Left lung (tissue), 10 donors: ENCODE data around the gene STXBP4. TPM values are rescaled to one million over a fixed set of nuclear protein-coding genes. Genes with fewer than 3 reads are reported as not detected.
A peak's percentile ranks its signal among the peaks of the same experiment; 100 is the strongest.

Experiments
- ATAC-seq: fragments of 200-7000 bp; cut with Tn5 transposase; one replicate; pipeline ENCODE4 v1.9.1; 2020; ENCODE audit warnings: moderate library complexity
- DNase-seq, 4 donors: peaks; one replicate each; pipeline ENCODE4 v3.0.0-alpha.2; 2013 to 2020
- H3K27ac ChIP-seq, 2 donors: fragments of 200-600 bp; sonication (generic) in 1 of 2; one replicate each; pipeline versions ENCODE4 v1.5.0 to v1.8.0; 2020 to 2021
- H3K27me3 ChIP-seq, 2 donors: fragments of 200-600 bp; sonication (generic) in 1 of 2; one replicate each; pipeline versions ENCODE4 v1.5.0 to v1.8.0; 2020 to 2021
- H3K36me3 ChIP-seq, 2 donors: fragments of 200-600 bp; sonication (generic) in 1 of 2; one replicate each; pipeline versions ENCODE4 v1.5.0 to v1.8.0; 2020 to 2021
- H3K4me1 ChIP-seq, 2 donors: fragments of 200-600 bp; one replicate each; pipeline ENCODE4 v1.8.0; 2021
- H3K4me3 ChIP-seq, 2 donors: fragments of 200-600 bp; sonication (generic) in 1 of 2; one replicate each; pipeline versions ENCODE4 v1.5.0 to v1.8.0; 2020 to 2021; ENCODE audit warnings: mild to moderate bottlenecking in 1 of 2
- H3K9me3 ChIP-seq, 2 donors: fragments of 200-600 bp; sonication (generic) in 1 of 2; one replicate each; pipeline versions ENCODE4 v1.5.0 to v1.8.0; 2020 to 2021
- CTCF ChIP-seq, 2 donors: fragments of 200-600 bp; sonication (generic) in 1 of 2; IDR thresholded peaks; one replicate each; pipeline versions ENCODE4 v1.5.0 to v1.8.0; 2021; ENCODE audit warnings: antibody characterized with exemption in 2 of 2
- intact Hi-C, 2 donors: fragments of 100-400 bp; cut with DNase I; formaldehyde crosslinking; loops; one replicate each; pipeline versions ENCODE4 v1.11.2 to v1.14.2; 2022
- polyA plus RNA-seq, 6 donors: library from polyadenylated mRNA; unstranded; fragments of 120-200 nt; gene quantifications; one replicate each; pipeline ENCODE4 v1.2.1, GENCODE V29; 2013; ENCODE audit not compliant: insufficient read length in 6 of 6
- total RNA-seq, 2 donors: library from RNA; stranded (reverse); fragmentation: NEBNext Ultra II Directional; extraction: Animal tissue kit (Norgen Biotek cat#: 25700); gene quantifications; one replicate each; pipeline ENCODE4 v1.2.1, GENCODE V29; 2021
- donor health status: DM: no; HTN: yes; CAD: no.
- donor health status: DM: no; HTN: no; CAD: no.

The STXBP4 gene
- total and polyA plus RNA-seq, 8 donors, result 12.7 to 22.0 (median 15.5) TPM

DNA sequence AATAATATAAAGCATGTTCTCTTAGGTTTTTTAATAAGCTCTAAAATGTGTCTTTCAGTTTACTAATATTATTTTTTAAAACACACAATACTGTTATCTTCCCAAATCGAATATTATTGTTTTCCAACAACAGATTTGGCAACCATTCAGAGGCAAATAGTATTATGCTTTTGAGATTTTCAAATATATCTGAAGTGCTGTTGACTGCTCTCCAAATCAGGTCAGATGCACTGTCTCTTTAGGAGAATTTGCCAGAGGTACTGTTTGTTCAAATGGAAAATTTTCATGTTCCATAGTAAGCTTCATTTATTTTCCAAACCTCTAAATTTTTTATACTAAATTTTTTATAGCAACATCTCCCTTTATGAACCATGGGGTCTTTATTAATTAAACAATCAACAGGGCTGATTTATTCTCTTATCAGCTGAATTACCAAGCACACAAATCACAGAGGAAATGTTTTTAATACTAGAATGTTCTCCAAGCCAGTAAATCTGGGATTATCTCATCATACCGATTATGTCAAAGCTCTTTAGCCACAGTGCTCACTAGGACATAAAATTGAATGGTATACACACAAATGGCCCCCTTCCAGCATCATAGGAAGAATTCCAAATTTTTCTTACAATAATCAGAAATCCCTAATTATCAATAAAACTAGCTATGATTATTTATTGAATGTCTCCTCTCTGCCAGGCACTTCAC, 187.4 kb downstream of the STXBP4 start:
- no peak for TF ChIP-seq CTCF (IDR thresholded peaks at IDR 0.05)

DNA sequence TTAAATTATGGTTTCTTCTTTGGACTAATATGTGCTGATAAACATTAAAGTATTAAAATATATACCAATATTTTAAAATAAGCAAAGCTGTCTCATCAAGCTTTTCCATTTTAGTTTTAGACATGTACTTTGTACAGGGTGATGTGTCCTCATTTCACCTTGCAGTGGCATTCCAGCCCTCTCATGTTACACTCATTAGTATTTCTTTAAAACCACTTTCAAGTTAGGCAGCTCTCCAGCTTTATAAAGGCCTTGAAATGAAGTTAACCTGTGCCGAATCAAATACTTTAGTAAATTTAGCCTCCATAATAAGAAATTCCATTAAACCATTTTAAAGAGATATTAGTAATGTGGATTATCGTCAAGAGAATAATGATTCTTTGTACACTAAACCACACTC, 188.6 kb downstream of the STXBP4 start:
- no peak overlapping the region for H3K27ac ChIP-seq
- DNase-seq (peak in 1 of 4 donors; percentile 50), ATAC-seq (peak; percentile 88)

More for the DNA sequence above, 187.4 kb downstream of the STXBP4 start:
- intact Hi-C loops, result no loop called here
- DNase-seq (no peak), ATAC-seq (no peak)
- Histone ChIP-seq H3K27ac (no peak overlapping the region), H3K9me3 (no peaks in the 10 kb centered on the region), H3K36me3 (no peaks in the 10 kb centered on the region), H3K4me1 (no peaks in the 10 kb centered on the region), H3K27me3 (no peaks in the 10 kb centered on the region), H3K4me3 (no peak overlapping the region)

GRCh38 chr17:55158439-55158838, 189.9 kb downstream of the STXBP4 start:
- Histone ChIP-seq H3K27me3 (no peaks in the 10 kb centered on the region), H3K9me3 (no peaks in the 10 kb centered on the region), H3K36me3 (no peaks in the 10 kb centered on the region), H3K4me3 (no peak overlapping the region), H3K27ac (no peak overlapping the region), H3K4me1 (no peaks in the 10 kb centered on the region)
- DNase-seq, result no peak
- ATAC-seq, result no peak
- intact Hi-C loops, result no loop called here
- no peak for TF ChIP-seq CTCF (IDR thresholded peaks at IDR 0.05)

More for the DNA sequence above, 188.6 kb downstream of the STXBP4 start:
- Histone ChIP-seq H3K4me1 (no peaks in the 10 kb centered on the region), H3K27me3 (no peaks in the 10 kb centered on the region), H3K4me3 (no peak overlapping the region), H3K36me3 (no peaks in the 10 kb centered on the region), H3K9me3 (no peaks in the 10 kb centered on the region)
- TF ChIP-seq CTCF (IDR thresholded peaks at IDR 0.05), result no peak
- intact Hi-C loops, result no loop called here

GRCh38 chr17:55159251-55159650, 190.7 kb downstream of the STXBP4 start:
- ATAC-seq, result no peak
- Histone ChIP-seq H3K27me3 (no peaks in the 10 kb centered on the region), H3K4me3 (no peak overlapping the region), H3K4me1 (no peaks in the 10 kb centered on the region), H3K9me3 (no peaks in the 10 kb centered on the region), H3K36me3 (no peaks in the 10 kb centered on the region), H3K27ac (no peak overlapping the region)
- intact Hi-C loops, result no loop called here
- no peak for DNase-seq
- TF ChIP-seq CTCF (IDR thresholded peaks at IDR 0.05), result no peak

DNA sequence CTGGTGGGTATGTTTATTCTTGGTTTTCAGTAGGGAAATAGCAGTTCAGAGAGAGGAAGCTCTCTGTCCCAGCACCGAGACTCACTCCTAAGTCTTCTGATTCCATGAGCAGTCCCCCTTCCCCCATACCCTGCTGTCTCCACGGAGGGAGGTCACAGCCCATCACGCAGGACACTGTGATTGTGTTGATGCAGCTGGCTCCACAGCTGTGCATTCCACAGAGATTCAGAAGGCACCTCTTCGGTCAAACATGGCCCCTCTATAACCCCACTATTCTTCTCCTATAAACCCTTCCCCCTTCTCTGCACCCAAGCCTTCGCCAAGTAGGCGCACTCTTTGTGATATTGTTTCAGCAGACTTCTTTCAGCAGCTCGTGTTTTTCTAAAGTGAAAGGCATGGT, 191.9 kb downstream of the STXBP4 start:
- Histone ChIP-seq H3K4me3 (no peak overlapping the region), H3K9me3 (no peaks in the 10 kb centered on the region), H3K27me3 (no peaks in the 10 kb centered on the region), H3K4me1 (no peaks in the 10 kb centered on the region), H3K27ac (no peak overlapping the region), H3K36me3 (no peaks in the 10 kb centered on the region)
- no peak for ATAC-seq
- intact Hi-C loops, result no loop called here
- DNase-seq, result no peak
- TF ChIP-seq CTCF (IDR thresholded peaks at IDR 0.05), result no peak
